ENCODE results near the gene KCTD14.
"Not testable (repeated sequence)": the region's sequence is repeated elsewhere in the genome, so short reads cannot be mapped to it uniquely, and the experiment has no call there.

KCTD14 gene

DNA sequence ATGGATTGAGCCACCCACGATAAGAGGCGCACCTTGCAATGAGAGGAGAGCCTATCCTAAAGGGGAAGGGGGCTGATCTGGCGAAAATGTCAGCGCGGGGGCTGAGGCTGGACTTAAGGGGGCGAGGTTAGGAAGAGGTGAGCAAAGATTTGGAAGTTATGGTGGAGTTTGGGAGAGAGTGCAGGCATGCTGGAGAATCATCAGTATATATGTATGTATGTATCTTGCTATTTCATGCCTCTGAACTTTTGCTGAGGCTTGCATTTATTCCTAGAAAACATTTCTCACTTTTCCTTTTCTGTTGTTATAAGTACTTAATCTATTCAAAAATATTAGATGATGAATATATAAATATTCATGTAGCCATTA, 23.4 kb upstream of the KCTD14 start:
- no peak for DNase-seq (ENCODE audit: low spot score)

DNA sequence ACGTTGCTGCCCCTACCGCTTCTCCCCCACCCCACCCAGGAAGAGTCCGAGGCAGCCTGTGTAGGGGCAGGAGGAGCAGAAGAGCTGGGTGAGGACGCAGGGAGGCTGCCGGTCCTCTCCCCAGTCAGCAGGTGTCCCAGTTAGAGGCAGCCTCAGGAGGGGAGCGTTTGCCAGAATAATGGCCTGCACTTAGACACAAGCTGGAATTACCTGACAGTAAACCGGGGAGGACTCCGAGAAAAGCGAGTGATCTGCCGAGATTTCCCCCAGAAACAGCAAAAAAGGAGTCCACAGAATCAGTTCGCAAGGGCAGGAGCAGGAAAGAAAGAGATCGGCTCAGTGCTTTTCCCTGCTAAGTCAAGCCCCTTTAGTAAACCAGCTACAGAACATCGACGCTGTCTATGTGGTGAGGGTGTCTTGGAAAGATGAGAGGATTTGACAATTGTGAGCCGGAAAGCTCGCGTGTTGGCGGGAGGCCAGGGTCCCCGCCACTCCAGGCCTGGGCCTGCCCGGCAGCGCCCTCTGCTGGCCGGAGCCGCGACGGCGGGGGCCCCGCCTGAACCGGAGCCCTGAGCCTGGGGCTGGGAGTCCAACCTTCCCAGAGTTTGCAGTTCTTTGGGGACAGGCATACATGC, 22.9 kb upstream of the KCTD14 start:
- peak; percentile 83 for DNase-seq (ENCODE audit: low spot score)

DNA sequence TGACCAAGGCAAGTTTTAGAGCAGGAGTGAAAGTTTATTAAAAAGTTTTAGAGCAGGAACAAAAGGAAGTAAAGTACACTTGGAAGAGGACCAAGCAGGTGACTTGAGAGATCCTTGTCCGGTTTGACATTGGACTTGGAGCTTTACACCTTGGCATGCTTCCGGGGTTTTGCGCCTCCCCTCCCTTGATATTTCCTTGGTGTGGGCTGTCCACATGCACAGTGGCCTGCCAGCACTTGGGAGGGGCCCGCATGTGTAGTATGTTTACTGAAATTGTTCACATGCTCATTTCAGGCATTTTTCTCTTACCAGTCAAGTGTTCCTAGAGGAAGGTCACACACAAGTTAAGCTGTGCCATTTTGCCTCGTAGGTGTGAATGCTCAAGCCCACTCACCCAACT, 21.6 kb upstream of the KCTD14 start:
- no peak for DNase-seq (ENCODE audit: low spot score)

DNA sequence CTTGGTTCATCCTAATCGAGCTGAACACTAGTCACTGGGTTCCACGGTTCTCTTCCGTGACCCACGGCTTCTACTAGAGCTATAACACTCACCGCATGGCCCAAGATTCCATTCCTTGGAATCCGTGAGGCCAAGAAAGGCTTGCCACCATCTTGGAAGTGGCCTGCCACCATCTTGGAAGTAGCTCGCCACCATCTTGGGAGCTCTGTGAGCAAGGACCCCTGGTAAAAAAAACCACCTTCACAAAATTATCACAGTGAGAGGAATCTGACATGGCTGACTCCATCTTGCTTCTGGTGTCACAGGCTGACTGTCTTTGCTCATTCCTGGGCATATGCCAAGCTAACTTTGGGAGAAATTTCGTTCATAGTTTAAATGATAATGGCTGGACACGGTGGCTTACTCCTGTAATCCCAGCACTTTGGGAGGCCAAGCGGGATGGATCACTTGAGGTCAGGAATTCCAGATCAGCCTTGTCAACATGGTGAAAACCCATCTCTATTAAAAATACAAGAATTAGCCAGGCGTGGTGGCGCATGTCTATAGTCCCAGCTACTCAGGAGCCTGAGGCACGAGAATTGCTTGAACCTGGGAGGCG, 18.9 kb upstream of the KCTD14 start:
- DNase-seq (ENCODE audit: low spot score): no peak

- not testable (repeated sequence) for DNase-seq (ENCODE audit: low spot score)
Measured at GRCh38 chr11:78041380-78041719, 18.3 kb upstream of the KCTD14 start.

DNA sequence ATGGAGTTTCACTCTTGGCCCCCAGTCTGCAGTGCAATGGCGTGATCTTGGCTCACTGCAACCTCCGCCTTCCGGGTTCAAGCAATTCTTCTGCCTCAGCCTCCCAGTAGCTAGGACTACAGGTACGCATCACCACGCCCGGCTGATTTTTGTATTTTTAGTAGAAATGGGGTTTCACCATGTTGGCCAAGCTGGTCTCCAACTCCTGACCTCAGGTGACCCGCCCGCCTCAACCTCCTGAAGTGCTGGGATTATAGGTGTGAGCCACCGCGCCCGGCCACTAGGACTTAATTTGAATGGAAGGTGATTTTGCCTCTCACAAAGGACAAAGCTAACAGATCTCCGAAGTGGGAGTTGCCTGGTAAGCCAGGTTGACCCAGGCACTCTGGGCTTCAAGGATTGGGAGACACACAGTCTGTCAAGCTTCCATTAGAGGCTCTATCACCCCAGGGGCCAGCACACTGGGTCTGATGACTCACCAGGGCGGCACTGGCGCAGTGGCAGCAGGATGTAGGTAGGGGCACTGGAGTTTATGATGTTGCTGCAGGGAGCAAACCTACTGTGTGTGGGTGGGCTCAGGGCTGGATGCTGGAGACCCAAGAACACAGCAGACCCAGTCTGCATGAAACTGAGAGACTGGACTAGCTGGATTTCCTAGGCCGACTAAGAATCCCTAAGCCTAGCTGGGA, 17.8 kb upstream of the KCTD14 start:
- DNase-seq (ENCODE audit: low spot score): no peak

DNA sequence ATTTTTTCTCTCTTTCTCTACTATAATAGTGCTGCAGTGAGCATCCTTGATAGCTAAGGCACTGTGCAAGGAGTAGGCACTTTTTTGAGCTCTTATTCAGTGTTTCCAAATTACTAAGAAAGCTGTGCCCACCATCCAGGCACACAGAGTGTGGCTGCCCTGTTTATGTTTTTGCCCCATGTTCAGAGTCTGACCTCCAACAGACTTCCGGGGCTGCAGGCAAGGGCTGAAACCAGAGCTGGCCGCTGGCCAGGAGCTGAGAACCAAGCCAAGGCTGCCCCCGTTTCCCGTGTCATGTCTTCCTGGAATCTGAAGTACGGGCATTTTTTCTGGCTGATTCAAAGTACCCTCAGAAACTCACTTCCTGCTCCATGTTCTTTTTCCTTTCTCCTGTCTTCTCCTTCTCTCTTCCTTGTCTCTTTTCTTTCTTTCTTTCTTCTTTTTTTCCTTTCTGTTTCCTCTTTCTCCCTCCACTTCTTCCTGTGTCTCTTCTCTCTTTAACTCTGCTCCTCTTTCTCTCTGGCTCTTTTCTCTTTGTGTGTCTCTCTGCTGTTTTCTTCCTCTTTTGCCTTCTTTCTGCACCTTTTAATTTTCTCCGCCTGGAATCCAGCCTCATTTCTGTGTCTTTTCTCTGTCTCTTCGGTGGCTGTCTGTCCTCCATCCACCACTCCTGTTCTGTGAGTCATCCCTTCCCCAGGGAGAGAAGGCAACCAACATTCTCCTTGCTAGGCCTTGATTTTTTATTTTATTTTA, 17.0 kb upstream of the KCTD14 start:
- no peak for DNase-seq (ENCODE audit: low spot score)

GRCh38 chr11:78039391-78039918, 16.4 kb upstream of the KCTD14 start:
- no peak for DNase-seq (ENCODE audit: low spot score)

DNA sequence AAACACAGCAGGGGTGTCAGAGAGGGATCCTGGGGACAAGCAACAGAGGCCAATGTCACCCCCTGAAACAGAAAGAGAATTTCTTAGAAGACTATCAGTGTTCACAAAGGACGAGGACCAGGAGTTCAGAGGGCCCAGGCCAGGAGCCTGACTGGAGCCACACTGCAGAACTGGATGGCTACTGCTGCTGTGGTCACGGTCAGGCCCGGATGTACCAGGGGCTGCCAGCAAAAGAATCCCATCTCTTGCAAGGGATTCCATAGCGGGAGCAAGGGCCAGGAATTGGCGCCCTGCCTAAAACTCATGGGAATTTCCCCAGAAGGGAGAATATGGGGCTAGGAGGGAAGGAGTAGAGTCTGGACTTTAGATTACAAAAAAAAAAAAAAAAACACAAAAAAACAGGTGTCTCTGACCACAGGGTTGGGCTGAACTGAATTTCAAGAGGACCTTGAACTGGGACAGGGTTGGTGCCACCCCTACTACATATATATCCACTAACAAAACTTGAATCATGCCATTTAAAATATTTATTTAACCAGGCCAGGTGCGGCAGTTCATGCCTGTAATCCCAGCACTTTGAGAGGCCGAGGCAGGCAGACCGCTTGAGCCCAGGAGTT, 15.7 kb upstream of the KCTD14 start:
- DNase-seq (ENCODE audit: low spot score): no peak

DNA sequence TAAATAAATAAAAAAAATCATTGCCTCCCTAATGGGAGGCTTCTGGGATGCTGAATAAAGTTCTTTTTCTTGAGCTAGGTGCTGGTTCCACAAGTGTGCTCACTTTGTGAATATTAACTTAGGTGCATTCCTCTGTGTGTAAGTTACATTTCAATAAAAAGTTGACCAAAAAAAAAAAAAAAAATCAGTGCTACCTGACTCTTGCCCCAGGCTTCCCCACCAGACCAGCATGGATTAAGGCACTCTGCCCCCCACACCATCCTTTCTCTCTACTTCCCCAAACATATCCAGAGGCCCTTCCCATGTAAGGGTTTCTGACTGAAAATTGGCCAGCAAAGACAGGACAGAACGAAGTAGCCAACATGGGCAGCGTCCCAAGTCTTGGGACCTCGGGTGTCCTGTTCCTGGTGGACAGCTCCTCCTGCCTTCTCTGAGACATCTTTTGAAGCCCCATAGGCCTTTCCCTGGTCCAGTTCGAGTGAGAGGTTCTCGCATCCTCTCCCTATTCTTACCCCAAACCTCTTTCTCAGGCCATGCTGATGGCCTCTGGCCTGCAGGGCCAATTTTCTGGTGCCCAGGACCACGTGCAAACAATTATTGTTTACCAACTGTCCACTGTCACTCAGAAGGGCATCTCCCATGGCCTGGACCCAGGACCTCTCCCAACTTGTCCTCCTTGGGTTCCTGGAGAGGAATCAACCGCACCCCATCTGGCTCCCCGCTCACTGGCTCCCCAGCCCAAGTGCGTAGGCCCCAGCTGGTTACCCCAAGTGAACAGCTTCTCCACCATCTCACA, 14.9 kb upstream of the KCTD14 start:
- DNase-seq (ENCODE audit: low spot score): no peak

DNA sequence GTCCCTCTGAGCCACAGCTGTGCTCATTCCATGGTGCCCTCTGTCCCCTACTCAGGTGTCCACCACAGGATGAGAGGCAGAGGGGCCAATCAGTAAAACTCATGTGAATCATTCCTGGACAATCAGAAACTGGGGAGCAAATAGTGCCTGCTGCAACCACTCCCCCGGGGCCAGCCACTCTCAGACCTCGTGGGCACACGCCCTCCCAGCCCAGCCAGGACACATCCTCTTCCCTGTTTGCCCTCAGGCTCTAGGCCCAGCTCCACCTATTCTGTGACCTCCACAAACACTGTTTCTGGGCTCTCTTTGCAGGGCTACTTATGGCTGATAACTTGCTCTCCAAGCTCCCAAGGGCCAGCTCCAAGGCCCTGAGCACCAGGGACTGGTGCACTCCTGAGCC, 14.0 kb upstream of the KCTD14 start:
- no peak for DNase-seq (ENCODE audit: low spot score)

DNA sequence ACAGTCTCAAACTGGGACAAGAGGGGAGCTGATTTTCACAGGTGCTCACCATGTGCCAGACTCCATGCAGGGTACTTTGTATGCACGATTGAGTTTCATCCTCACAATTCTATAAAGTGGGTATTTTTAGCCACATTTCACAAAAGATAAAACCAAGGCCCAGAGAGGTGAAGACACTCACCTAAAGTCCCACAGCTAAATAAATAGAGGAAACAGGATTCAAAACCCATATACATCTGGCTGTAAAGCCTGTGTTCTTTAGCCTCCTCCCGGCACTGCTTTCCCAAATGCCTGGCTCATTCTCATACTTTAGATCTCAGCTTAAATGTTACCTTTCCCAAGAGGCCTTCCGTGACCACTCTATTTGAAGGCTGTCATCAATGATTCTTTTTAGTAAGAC, 13.2 kb upstream of the KCTD14 start:
- DNase-seq (ENCODE audit: low spot score): no peak

- DNase-seq (ENCODE audit: low spot score): no peak
Measured at GRCh38 chr11:78034623-78035022, 11.5 kb upstream of the KCTD14 start.

DNA sequence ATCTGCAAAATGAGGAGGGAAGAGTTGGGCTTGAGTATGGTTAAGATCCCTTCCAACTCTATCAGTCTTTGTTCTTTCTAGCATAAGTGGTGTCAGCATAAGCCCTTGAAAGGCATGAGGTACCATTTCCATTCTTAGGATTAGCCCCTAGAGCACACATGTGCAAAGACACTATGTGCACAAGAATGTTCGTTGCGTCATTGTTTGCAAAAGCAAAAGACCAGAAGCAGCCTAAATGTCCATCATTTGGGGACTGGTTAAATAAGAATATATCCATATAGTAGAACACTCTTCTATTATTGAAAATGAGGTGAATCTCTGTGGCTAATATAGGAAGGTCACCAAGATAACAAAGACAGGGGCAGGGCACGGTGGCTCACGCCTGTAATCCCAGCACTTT, 10.0 kb upstream of the KCTD14 start:
- DNase-seq (ENCODE audit: low spot score): no peak

- DNase-seq (ENCODE audit: low spot score): no peak
Measured at GRCh38 chr11:78032090-78032489, 9.0 kb upstream of the KCTD14 start.

- DNase-seq (ENCODE audit: low spot score): no peak
Measured at GRCh38 chr11:78031629-78032028, 8.6 kb upstream of the KCTD14 start.

DNA sequence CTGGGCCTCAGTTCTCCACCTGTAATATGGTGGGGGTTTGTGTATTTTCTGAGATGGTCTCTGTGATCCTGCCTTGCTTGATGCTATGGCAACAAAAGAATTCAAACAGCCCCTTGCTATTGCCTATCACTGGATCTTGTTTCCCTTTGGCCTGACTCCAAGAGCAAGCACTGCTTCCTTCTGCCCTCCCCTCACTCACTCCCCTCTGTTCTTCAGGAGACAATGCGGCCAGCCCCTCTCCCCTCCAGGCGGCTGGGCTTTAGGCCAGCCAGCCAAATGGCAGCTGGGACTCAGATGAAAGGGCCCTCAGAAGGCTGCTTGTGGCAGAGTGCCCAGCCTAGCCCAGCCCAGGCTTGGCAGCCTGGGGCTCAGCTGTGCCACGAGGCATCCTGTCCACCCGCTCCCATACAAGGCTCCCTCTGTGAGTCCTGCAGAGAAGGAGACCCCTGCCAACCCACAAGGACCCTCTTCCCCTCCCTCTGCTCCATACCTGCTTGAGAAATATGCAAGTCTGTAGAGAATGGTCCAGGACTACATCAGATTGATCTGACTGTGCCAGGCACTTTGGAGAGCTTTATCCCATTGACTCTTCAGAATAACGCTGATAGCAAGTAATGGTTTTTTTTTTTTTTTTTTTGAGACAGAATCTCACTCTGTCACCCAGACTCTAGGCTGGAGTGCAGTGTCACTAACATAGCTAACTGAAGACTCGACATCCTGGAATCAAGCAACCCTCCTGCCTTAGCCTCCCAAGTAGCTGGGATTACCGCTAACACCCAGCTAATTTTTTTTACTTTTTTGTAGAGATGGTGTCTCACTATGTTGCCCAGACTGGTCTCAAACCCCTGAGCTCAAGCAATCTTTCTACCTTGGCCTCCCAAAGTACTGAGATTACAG, 7.6 kb upstream of the KCTD14 start:
- no peak for DNase-seq (ENCODE audit: low spot score)

DNA sequence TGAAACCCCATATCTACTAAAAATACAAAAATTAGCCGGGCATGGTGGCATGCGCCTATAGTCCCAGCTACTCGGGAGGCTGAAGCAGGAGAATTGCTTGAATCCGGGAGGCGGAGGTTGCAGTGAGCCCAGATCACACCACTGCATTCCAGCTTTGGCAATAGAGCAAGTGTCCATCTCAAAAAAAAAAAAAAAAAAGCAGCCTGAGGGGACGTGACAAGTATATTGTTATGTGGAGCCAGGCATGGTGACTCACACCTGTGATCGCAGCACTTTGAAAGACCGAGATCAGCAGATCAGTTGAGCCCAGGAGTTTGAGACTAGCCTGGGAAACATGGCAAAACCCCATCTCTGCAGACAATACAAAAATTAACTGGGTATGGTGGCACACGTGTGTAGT, 5.3 kb upstream of the KCTD14 start:
- not testable (repeated sequence) for DNase-seq (ENCODE audit: low spot score)

GRCh38 chr11:78027759-78028158, 4.7 kb upstream of the KCTD14 start:
- no peak for DNase-seq (ENCODE audit: low spot score)

DNA sequence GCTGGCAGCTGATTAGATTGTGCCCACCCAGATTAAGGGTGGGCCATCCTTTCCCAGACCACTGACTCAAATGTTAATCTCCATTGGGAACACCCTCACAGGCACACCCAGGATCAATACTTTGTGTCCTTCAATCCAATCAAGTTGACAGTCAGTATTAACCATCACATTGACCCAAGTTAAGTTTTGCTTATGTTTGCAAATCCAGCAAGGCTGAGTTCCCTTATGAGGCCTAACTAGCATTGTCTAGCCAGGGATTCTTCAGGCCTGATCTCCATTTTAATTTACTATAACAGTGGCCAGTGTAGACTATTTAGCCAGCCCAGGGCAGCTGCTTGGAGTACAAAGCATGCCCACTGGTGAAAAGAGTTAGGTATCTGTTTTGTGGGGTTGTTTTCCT, 2.3 kb upstream of the KCTD14 start:
- DNase-seq (ENCODE audit: low spot score): no peak

GRCh38 chr11:78023426-78023825, 350 bp upstream of the KCTD14 start:
- no peak for DNase-seq (ENCODE audit: low spot score)
